Measurements from ENCODE around the gene GALNT9. TPM values are rescaled to one million over a fixed set of nuclear protein-coding genes. Genes with fewer than 3 reads are reported as not detected.

The GALNT9 gene
- total RNA-seq, 6 experiments from 2014 or later: not detected

- Histone ChIP-seq H3K27ac (no peak overlapping the region), H3K27me3 (peaks cover under 1 to 10% of the 10 kb centered on the region in 2 donors), H3K9me3 (no peaks in the 10 kb centered on the region), H3K4me3 (no peak overlapping the region), H3K4me1 (no peaks in the 10 kb centered on the region), H3K36me3 (no peaks in the 10 kb centered on the region)
- intact Hi-C loops (cut with DNase I): no loop called here
- no peak for DNase-seq
- WGBS (ENCODE audit: insufficient coverage, low coverage, low lambda C conversion rate, missing lambda C conversion rate): 60% methylated on average over 7 of the region's 26 CpGs
- TF ChIP-seq POLR2A (IDR thresholded peaks at IDR 0.05): no peak
- no peak for TF ChIP-seq CTCF (IDR thresholded peaks at IDR 0.05)
- no peak for ATAC-seq
Measured at GRCh38 chr12:132333766-132334165, 4.4 kb upstream of the GALNT9 start.

DNA sequence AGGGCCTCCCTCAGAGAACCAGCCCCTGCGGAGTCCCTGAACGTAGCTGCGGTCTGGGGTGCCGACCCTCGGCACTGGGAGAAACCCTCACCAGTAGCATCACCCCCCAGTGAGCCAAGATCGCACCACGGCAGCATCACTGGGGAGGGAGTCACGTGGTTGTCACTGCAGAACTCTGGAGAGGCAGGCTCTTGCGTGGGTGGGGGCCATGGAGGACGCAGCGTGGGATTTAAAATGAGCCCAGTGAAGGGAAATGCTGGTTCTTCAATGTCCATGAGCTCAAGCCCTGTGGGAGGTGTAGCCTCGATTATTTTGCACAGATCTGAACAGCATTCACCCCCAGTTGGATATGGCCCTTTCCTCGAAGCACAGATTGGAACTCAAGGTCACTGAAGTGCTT is 3.9 kb upstream of the GALNT9 start:
- H3K27me3 ChIP-seq: peaks cover 3 to 15% of the 10 kb centered on the region in 2 donors
- no peak for ATAC-seq
- no peaks in the 10 kb centered on the region for H3K9me3 ChIP-seq
- no peak overlapping the region for H3K27ac ChIP-seq
- intact Hi-C loops (cut with DNase I): no loop called here
- no peaks in the 10 kb centered on the region for H3K36me3 ChIP-seq
- H3K4me1 ChIP-seq: no peaks in the 10 kb centered on the region
- TF ChIP-seq POLR2A (IDR thresholded peaks at IDR 0.05) (no peak), CTCF (IDR thresholded peaks at IDR 0.05) (no peak)
- 69% methylated on average over 4 of the region's 13 CpGs for WGBS (ENCODE audit: insufficient coverage, low coverage, low lambda C conversion rate, missing lambda C conversion rate)
- H3K4me3 ChIP-seq: no peak overlapping the region
- no peak for DNase-seq

- no CpG with 5 or more reads among the region's 5 CpGs for WGBS (ENCODE audit: insufficient coverage, low coverage, low lambda C conversion rate, missing lambda C conversion rate)
- Histone ChIP-seq H3K9me3 (no peaks in the 10 kb centered on the region), H3K4me1 (no peaks in the 10 kb centered on the region), H3K4me3 (no peak overlapping the region), H3K36me3 (no peaks in the 10 kb centered on the region), H3K27ac (no peak overlapping the region), H3K27me3 (peaks cover 3 to 18% of the 10 kb centered on the region in 2 donors)
- TF ChIP-seq POLR2A (IDR thresholded peaks at IDR 0.05): no peak
- TF ChIP-seq CTCF (IDR thresholded peaks at IDR 0.05): no peak
- intact Hi-C loops (cut with DNase I): no loop called here
- ATAC-seq (no peak), DNase-seq (no peak)
Measured at GRCh38 chr12:132330549-132330881, 1.1 kb upstream of the GALNT9 start.

DNA sequence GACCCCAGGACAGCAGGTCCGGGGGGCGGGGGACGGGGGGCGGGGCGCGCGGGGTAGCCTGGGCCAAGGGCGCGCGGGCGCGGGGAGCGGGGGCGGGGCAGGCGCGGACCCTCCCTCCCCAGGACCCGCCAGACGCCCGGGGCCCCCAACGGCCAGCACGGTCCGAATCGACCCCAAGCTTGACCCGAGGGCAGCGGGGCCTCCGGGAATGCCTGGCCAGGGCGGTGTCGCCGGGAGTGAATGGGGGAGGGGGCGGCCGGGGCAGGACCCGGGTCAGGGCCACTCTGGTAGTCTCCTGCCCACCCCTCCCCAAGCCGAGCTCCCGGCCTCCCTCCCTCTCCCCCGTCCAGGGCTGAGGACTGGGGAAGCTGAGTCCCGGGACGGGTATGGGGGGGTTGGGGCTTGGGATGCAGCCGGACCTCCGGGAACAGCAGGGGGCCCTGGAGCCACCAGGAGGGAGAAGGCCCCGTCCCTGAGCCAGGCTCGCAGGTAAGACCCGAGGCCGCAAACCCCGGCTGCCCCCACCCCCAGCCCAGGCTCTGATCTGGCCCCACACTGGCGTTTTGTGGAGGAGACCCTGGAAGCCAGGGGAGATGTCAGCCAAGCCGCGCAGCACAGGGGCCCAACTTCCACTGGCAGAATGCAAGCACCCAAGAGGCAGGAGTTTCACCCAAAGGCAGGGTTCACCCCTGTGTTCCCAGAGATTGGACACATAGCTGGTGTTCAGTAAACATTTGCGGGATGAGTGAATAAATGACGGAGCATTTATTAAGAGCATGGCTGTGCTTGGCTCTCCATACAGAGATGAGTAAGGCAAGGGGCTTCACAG is 545 bp upstream of the GALNT9 start:
- H3K9me3 ChIP-seq: no peaks in the 10 kb centered on the region
- TF ChIP-seq CTCF (IDR thresholded peaks at IDR 0.05) (no peak), POLR2A (IDR thresholded peaks at IDR 0.05) (no peak)
- no peak for DNase-seq
- no peak overlapping the region for H3K4me3 ChIP-seq
- H3K27ac ChIP-seq: no peak overlapping the region
- 60% methylated on average over 3 of the region's 49 CpGs for WGBS (ENCODE audit: insufficient coverage, low coverage, low lambda C conversion rate, missing lambda C conversion rate)
- H3K27me3 ChIP-seq: peaks cover 3 to 18% of the 10 kb centered on the region in 2 donors
- intact Hi-C loops (cut with DNase I): no loop called here
- no peaks in the 10 kb centered on the region for H3K4me1 ChIP-seq
- H3K36me3 ChIP-seq: no peaks in the 10 kb centered on the region
- ATAC-seq: no peak

Measured in right lobe of liver (tissue), 6 donors.